Adipocyte (in vitro differentiated cells): Measurements from ENCODE around the gene FGF14.
A peak's percentile ranks its signal among the peaks of the same experiment; 100 is the strongest.

ENCODE experiments used
- DNase-seq: peaks from one replicate; pipeline ENCODE4 v3.0.0-alpha.2; 2015; ENCODE audit warnings: low read depth
- H3K27me3 ChIP-seq: replicated peaks from 2 replicates; pipeline ENCODE4 v1.7.0; 2013; ENCODE audit warnings: mild to moderate bottlenecking, low read length, moderate library complexity; ENCODE audit not compliant: control insufficient read depth, insufficient read depth
- H3K36me3 ChIP-seq: 2 replicates; pipeline ENCODE4 v1.7.0; 2013; ENCODE audit warnings: low read length, mild to moderate bottlenecking, moderate library complexity; ENCODE audit not compliant: control insufficient read depth, insufficient read depth, severe bottlenecking
- H3K4me1 ChIP-seq: 2 replicates; pipeline ENCODE4 v1.7.0; 2013; ENCODE audit warnings: mild to moderate bottlenecking, low read length, moderate library complexity; ENCODE audit not compliant: control insufficient read depth, insufficient read depth
- H3K4me3 ChIP-seq: 2 replicates; pipeline ENCODE4 v1.7.0; 2013; ENCODE audit warnings: mild to moderate bottlenecking, low read length, moderate library complexity
- H3K9ac ChIP-seq: 2 replicates; pipeline ENCODE4 v1.7.0; 2013; ENCODE audit warnings: mild to moderate bottlenecking, low read length, moderate library complexity
- H3K9me3 ChIP-seq: 2 replicates; pipeline ENCODE4 v1.7.0; 2013; ENCODE audit warnings: mild to moderate bottlenecking, low read length, moderate library complexity; ENCODE audit not compliant: control insufficient read depth

Gene FGF14

DNA sequence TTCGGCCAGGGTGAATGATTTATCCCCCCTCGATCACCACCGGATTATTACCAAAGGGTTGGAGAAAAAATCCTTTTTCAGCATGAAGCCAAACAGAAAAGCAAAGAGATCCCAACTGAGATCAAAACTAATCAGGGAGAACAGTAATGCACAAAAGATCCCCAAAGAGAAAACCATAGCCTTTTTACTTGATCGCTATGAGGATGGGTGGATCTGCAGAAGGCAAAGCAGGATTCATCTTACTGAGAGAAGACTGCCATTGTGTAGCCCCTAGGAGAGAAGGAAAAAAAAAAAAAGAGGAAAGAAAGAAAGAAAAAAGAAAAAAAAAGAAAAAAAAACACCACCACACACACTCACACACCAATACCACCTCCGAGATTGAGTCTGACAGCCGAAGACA lies at the start of gene FGF14:
FGF14 (minus strand) TSS at position 283 of the 400 bp plus-strand sequence.
- no peak for DNase-seq
- H3K9me3 ChIP-seq: no peaks in the 10 kb centered on the region
- H3K4me3 ChIP-seq: peak within 1 kb of the TSS; percentile 70
- peak within 1 kb of the TSS; percentile 66 for H3K9ac ChIP-seq
- no peaks in the 10 kb centered on the region for H3K27me3 ChIP-seq
- peaks cover 9% of the 10 kb centered on the region for H3K4me1 ChIP-seq
- no peaks in the 10 kb centered on the region for H3K36me3 ChIP-seq

DNA sequence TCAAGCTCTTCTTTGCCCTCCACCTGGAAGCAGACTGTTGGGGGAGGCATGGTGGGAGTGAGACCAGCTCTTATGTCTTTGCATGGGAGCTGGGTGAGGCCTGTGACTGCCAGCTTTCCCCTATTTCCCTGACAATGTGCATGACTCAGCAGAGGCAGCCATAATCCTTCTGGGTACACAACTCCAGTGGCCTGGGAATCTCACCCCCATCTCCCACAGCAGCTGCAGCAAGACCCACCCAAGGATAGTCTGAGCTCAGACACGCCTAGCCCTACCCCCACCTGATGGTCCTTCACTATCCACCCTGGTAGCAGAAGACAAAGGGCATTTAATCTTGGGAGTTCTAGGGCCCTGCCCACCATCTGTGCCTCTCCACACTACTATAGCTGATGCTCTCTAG lies 41.4 kb upstream of the FGF14 start:
- Histone ChIP-seq H3K9me3 (no peaks in the 10 kb centered on the region), H3K9ac (no peak overlapping the region)

DNA sequence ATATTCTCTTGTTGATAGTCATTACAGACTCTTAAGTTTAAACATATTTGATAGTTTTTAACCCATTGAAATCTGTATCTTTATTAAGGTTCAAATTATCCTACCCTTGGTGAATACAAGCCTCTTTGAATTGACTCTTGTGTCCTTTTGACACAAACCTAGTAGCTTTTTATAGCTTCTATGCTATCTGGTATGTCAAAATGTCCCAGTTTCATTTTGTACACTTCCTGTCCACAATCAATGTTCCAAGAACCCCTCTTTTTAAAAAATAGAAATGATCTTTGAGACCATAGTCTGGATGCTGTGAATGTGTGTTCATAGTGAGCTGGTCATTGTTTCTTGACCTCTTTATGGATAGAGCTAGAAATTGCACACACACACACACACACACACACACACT lies 39.2 kb upstream of the FGF14 start:
- DNase-seq: no peak
- Histone ChIP-seq H3K9me3 (no peaks in the 10 kb centered on the region), H3K36me3 (no peaks in the 10 kb centered on the region), H3K27me3 (no peaks in the 10 kb centered on the region), H3K4me3 (no peak overlapping the region), H3K9ac (no peak overlapping the region), H3K4me1 (no peaks in the 10 kb centered on the region)

More for the DNA sequence above, 41.4 kb upstream of the FGF14 start:
- DNase-seq: no peak
- H3K36me3 ChIP-seq: no peaks in the 10 kb centered on the region
- no peaks in the 10 kb centered on the region for H3K4me1 ChIP-seq
- H3K27me3 ChIP-seq: no peaks in the 10 kb centered on the region
- no peak overlapping the region for H3K4me3 ChIP-seq

DNA sequence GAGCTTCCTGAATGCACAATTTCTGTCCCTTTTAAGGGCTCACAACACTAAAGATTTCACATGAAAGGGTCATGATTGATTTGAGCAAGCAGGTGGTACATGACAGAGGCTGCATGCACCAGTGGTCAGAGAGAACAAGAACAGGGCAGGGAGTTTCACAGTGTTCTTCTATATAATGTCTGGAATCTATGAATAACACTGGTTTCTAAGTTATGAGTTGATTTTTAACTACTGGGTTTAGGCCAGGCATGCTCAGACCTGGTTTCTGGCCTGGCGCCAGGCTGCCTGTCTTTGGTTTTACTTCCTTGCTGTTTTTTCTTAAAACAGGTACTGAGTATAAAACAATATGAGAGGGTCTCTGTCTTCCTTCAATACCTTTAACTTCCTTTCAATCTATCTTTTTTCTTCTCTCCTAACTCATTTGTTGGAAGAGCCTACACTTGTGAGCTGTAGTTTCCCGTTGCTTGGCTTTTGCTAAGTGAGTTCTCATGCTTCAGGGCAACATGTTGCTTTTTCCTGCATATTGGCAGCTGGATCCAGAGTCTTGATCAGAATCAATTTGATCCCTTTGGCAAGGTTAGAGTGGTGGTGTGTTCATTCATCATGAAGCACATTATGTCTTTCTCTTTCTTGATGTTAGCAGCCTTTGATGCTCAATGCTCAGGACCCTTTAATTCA lies 38.5 kb upstream of the FGF14 start:
- DNase-seq: no peak
- Histone ChIP-seq H3K36me3 (no peaks in the 10 kb centered on the region), H3K4me3 (no peak overlapping the region), H3K9me3 (no peaks in the 10 kb centered on the region), H3K4me1 (no peaks in the 10 kb centered on the region), H3K9ac (no peak overlapping the region), H3K27me3 (no peaks in the 10 kb centered on the region)

DNA sequence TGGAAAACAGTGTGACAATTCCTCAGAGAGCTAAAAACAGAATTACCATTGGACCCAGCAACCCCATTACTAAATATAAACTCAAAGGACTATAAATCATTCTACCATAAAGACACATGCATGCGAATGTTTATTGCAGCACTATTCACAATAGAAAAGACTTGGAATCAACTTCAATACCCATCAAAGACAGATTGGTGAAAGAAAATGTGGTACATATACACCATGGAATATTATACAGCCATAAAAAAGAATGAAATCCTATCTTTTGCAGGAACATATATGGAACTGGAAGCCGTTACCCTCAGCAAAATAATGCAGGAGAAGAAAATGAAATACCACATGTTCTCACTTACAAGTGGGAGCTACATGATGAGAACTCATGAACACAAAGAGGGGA lies 20.8 kb upstream of the FGF14 start:
- no peak overlapping the region for H3K9ac ChIP-seq
- no peak for DNase-seq
- peaks cover 32% of the 10 kb centered on the region for H3K9me3 ChIP-seq
- no peaks in the 10 kb centered on the region for H3K27me3 ChIP-seq
- H3K4me3 ChIP-seq: no peak overlapping the region
- no peaks in the 10 kb centered on the region for H3K36me3 ChIP-seq
- H3K4me1 ChIP-seq: no peaks in the 10 kb centered on the region

DNA sequence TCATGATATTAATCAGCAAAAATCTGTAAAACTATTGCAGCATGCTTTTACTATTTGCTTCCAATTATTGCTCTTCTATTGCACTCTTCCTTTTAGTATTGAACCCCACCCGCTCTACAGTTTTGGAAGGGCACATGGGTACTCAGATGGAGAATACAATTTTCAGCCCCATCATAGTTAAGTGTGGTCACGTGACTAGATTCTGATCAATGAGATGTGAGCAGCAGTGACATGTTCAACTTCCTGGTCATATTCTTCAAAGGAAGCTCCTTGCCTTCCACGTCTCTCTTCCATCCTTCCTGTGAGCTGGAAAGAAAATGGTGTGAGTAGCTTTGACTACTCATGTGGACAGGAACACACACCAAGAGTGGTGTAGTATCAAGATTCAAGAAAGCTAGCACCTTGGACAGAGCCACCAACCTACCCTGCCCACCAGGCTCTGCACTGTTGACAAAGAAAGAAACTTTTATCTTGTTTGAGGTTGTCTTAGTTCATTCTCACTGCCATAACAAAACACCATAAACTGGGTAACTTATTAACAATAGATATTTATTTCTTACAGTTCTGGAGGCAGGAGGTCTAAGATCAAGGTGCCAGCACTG lies 3.8 kb upstream of the FGF14 start:
- Histone ChIP-seq H3K36me3 (no peaks in the 10 kb centered on the region), H3K9me3 (no peaks in the 10 kb centered on the region), H3K9ac (no peak overlapping the region), H3K4me1 (peaks cover 9% of the 10 kb centered on the region), H3K4me3 (no peak overlapping the region), H3K27me3 (no peaks in the 10 kb centered on the region)
- DNase-seq: no peak

DNA sequence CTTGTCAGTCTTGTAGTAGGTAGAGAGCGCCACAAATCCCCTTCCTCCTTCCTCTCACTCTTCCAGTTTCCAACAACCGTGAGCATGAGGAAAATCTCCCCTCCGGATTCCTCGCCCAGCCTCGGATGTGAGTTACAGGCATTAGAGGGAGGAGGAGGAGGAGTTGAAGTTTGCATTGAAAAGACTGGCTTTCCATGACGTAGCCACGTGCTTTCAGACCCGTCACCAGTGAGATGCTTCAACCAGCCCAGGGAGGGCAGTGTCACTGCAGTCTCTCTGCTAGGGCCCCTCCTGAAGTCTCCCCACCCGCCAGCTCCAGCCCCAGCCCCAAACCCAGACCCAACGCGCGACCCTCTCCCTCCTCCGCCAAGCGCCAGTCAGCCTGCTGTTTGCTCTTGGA lies 442 bp upstream of the FGF14 start:
- Histone ChIP-seq H3K4me1 (peaks cover 9% of the 10 kb centered on the region), H3K9ac (peak overlapping the region; percentile 66), H3K36me3 (no peaks in the 10 kb centered on the region), H3K4me3 (peak overlapping the region; percentile 70), H3K27me3 (no peaks in the 10 kb centered on the region), H3K9me3 (no peaks in the 10 kb centered on the region)
- DNase-seq: no peak

DNA sequence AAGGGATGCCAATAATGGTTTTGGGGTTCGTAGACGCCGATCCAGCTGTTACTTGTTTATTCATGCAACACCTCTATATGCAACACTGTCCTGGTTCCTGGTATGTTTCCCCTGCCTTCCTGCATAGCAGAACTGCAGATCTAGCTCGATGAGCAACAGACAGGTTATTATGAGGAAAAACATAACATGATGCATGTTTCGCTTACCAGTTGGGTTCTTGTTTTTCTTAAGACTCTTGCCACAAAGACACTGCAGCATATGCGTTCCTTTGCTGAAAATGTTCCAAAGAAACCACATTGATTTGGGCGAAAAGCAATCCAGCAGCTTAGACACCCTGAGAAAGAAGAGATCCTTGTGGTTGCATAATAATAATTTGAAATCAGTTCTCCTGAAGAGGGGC lies 583 bp downstream of the FGF14 start:
- H3K4me3 ChIP-seq: peak overlapping the region; percentile 70
- H3K4me1 ChIP-seq: peaks cover 9% of the 10 kb centered on the region
- no peaks in the 10 kb centered on the region for H3K36me3 ChIP-seq
- no peaks in the 10 kb centered on the region for H3K27me3 ChIP-seq
- H3K9ac ChIP-seq: peak overlapping the region; percentile 66
- DNase-seq: no peak
- H3K9me3 ChIP-seq: no peaks in the 10 kb centered on the region

DNA sequence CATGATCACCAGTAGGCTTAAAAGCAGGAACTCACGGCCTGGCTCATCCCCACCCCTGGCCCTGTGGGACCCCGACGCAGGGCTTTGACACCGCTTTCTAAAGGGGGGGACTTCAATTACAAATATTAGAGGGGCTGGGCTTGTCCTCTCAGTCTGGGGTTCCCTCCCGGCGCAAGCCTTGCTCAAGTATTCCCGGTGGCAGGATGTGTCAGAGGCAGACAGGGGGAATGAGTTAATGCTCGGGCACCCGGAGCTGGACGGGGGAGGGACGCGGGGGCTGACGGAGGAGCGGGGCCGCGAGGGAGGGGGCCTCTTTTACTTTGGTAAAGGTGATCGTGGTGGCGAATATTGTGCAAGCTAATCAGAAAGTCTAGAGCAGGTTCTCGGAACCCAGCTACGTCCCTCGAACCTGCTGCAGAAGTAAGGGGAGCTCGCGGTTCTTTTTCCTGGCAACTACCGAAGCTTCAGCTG lies 1.1 kb downstream of the FGF14 start:
- Histone ChIP-seq H3K36me3 (no peaks in the 10 kb centered on the region), H3K27me3 (no peaks in the 10 kb centered on the region), H3K4me3 (peak overlapping the region; percentile 70), H3K9me3 (no peaks in the 10 kb centered on the region), H3K4me1 (peaks cover 9% of the 10 kb centered on the region), H3K9ac (peak overlapping the region; percentile 66)
- DNase-seq: peak; percentile 13

DNA sequence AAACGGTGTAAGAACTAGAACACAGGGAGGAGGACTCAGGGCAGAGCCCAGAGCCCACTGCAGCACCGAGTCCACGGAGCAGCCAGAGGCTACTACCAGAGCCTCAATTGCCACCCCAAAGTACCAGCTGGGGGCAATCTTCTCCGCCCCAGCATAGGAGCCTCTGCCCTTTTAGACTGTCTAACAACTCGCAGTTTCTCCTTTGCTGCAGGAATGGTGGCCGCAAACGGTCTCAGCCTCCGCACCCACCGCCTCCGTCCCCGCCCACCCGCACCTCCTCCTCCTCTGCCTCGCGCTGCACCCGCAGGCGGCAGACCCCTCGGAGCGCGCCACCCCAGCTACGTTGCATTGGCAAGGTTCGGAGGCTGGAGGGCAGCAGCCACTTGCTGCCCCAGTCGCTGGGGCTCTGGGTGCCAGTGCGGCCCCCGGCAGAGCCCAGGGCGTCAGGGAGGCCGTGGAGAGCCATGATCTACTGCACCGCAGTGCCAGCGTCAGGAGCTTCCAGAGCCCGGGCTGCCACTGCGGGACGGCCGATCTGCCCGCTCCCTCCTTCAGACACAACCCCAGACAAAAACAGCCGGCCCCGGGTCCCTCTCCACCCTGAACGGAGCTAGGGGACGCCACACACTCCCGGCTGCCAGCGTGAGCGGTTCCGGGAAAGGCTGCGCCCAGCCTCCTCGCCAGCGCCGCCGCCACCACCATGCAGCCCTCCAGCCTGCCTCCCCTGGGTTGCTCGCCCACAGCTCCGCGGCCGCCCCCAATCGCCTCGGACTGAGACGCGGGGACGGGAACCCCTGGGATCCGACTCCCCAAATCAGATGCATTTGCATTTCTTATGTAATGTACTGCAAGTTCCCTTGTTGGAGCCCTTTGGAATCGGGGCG lies 1.8 kb downstream of the FGF14 start:
- Histone ChIP-seq H3K4me1 (peaks cover 11% of the 10 kb centered on the region), H3K4me3 (peak overlapping the region; percentile 70), H3K9ac (peak overlapping the region; percentile 66), H3K27me3 (no peaks in the 10 kb centered on the region), H3K36me3 (no peaks in the 10 kb centered on the region), H3K9me3 (no peaks in the 10 kb centered on the region)
- no peak for DNase-seq

DNA sequence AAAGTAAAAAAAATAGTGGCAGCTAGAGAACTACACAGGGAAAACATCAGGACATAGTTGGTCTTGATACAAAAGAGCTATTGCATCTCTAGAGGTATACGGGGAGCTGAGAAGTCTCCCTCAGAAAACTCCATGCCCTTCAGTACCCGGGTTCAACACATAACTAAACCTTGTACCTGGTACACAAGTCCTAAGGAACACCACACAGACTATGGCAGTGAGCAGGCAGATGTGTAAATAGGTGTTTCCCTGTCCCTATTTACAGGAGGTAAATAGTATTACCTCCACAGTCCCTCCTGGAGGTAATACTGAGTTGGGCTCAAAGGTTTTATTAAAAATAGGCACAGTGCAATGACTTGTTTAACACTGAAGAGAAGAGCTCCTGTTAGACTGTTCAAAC lies 5.9 kb downstream of the FGF14 start:
- no peaks in the 10 kb centered on the region for H3K27me3 ChIP-seq

More for the DNA sequence above, 5.9 kb downstream of the FGF14 start:
- Histone ChIP-seq H3K4me1 (peaks cover 9% of the 10 kb centered on the region), H3K9ac (no peak overlapping the region), H3K9me3 (no peaks in the 10 kb centered on the region), H3K36me3 (no peaks in the 10 kb centered on the region), H3K4me3 (no peak overlapping the region)
- DNase-seq: no peak
